ENCODE data around the gene NKPD1. TPM values are rescaled to one million over a fixed set of nuclear protein-coding genes. Genes with fewer than 3 reads are reported as not detected.
A peak's percentile ranks its signal among the peaks of the same experiment; 100 is the strongest.

Gene NKPD1
- total and polyA plus RNA-seq, 9 of the 15 experiments (the other 6 are each of a cell fraction or from before 2014, with no cell fraction given): 0.03 to 0.09 (median 0.04) TPM; not detected in 5

GRCh38 chr19:45146741-45147205 is 14.0 kb downstream of the NKPD1 start:
- no peaks in the 10 kb centered on the region for H3K27me3 ChIP-seq (ENCODE audit: control insufficient read depth in 2 of 2, insufficient read depth in 2 of 2, low read length in 2 of 2)
- H3K4me1 ChIP-seq (replicated peaks in 1 of 2; ENCODE audit: control insufficient read depth in 2 of 2, insufficient read depth in 2 of 2, low read length in 2 of 2): peaks cover 0 to 59% of the 10 kb centered on the region in 2 experiments; a peak in 2 of 5 replicates
- no peaks in the 10 kb centered on the region for H3K79me2 ChIP-seq (ENCODE audit: control insufficient read depth, insufficient read depth, low read length)
- no peaks in the 10 kb centered on the region for H4K20me1 ChIP-seq (replicated peaks; ENCODE audit: control insufficient read depth, insufficient read depth, low read length)
- no TSS peak for BruUV-seq (replicated peaks)
- in situ Hi-C loops (cut with MboI): no loop called here
- WGBS (ENCODE audit: insufficient coverage, low coverage, missing lambda C conversion rate): 85% methylated on average over 13 of the region's 18 CpGs
- H3K27ac ChIP-seq (ENCODE audit: extremely low read depth, low read depth, low read length): no peak overlapping the region
- POLR2A ChIA-PET: interaction anchor here (0.6 kb wide), 2 partner anchors 18 to 55 kb away, joined by 3 read pairs; no protein-coding TSS in a partner anchor
- no peak for DNase-seq (ENCODE audit: extremely low read depth in 1 of 4, low spot score in 3 of 4)
- no peak overlapping the region for H2AFZ ChIP-seq (ENCODE audit: low read depth, low read length)
- intact Hi-C loops (cut with micrococcal nuclease): no loop called here
- no peak overlapping the region for H3K4me2 ChIP-seq (ENCODE audit: insufficient read depth, low read length)
- no peaks in the 10 kb centered on the region for H3K9me1 ChIP-seq (ENCODE audit: control insufficient read depth, insufficient read depth, low read length)
- no peak overlapping the region for H3K4me3 ChIP-seq
- ATAC-seq: no peak
- TF ChIP-seq GABPA (tag; conservative IDR thresholded peaks at IDR 0.05; ENCODE audit: low read depth): no peak
- TF ChIP-seq ZFP1 (CRISPR knock-in tag; IDR thresholded peaks at IDR 0.05): no peak
- peak; percentile 85; the same call in 1 of the 2 replicates for TF ChIP-seq ZNF263 (CRISPR knock-in tag; IDR thresholded peaks at IDR 0.05; ENCODE audit: borderline replicate concordance)
- TF ChIP-seq ATF2 (CRISPR knock-in tag; IDR thresholded peaks at IDR 0.05): no peak
- TF ChIP-seq POLR2G (IDR thresholded peaks at IDR 0.05; ENCODE audit: low read depth, low read length): peak; percentile 57
- TF ChIP-seq SNIP1 (IDR thresholded peaks at IDR 0.05; ENCODE audit: low read depth): no peak
- TF ChIP-seq POLR2AphosphoS5 (IDR thresholded peaks at IDR 0.05; ENCODE audit: control insufficient read depth, insufficient read depth, low read depth, low read length): no peak
- no peak for TF ChIP-seq ATF1 (CRISPR knock-in tag; IDR thresholded peaks at IDR 0.05)
- TF ChIP-seq ATF1 (tag; IDR thresholded peaks at IDR 0.05): no peak
- peaks cover 43% of the 10 kb centered on the region; the same call in 1 of the 3 replicates for H3K36me3 ChIP-seq (ENCODE audit: control insufficient read depth, insufficient read depth, low read length)
- H3K9ac ChIP-seq (ENCODE audit: insufficient read depth in 1 of 2, low read depth in 2 of 2, low read length in 2 of 2): no peak overlapping the region; a peak in 1 of 4 replicates
- no peaks in the 10 kb centered on the region for H3K9me3 ChIP-seq (replicated peaks; ENCODE audit: control insufficient read depth, insufficient read depth, low read depth, low read length)
- no peak for FAIRE-seq
- CTCF ChIA-PET (ENCODE audit: low intra/inter-chr PET ratio): no interaction called here

Data from K562 (cell line).